GM12878 (cell line): Measurements from ENCODE around the gene DNAJC25. TPM values are rescaled to one million over a fixed set of nuclear protein-coding genes. Genes with fewer than 3 reads are reported as not detected.

Experiments
- BACH1 ChIP-seq: fragments of 450-650 bp; IDR thresholded peaks from 2 replicates; pipeline ENCODE4 v1.6.1; 2017; ENCODE audit warnings: mild to moderate bottlenecking, borderline replicate concordance
- CHD1 ChIP-seq: IDR thresholded peaks from 2 replicates; pipeline ENCODE4 v1.6.1; 2012; ENCODE audit warnings: low read depth, low read length, improper control_type of control experiment
- EED ChIP-seq: sonication (generic); IDR thresholded peaks from 2 replicates; pipeline ENCODE4 v1.6.1; 2016; ENCODE audit warnings: antibody characterized with exemption, low read depth
- FOXK2 ChIP-seq: fragments of 450-650 bp; IDR thresholded peaks from 2 replicates; pipeline ENCODE4 v1.6.1; 2017; ENCODE audit warnings: mild to moderate bottlenecking, moderate library complexity
- GABPA ChIP-seq: IDR thresholded peaks from 2 replicates; pipeline ENCODE4 v1.6.1; 2014; ENCODE audit warnings: antibody characterized with exemption, low read depth, mild to moderate bottlenecking, inconsistent platforms
- HDAC6 ChIP-seq: fragments of 200-600 bp; sonication (generic); IDR thresholded peaks from one replicate; pipeline ENCODE4 v1.8.0; 2017; ENCODE audit warnings: antibody characterized with exemption; ENCODE audit not compliant: unreplicated experiment
- KLF5 ChIP-seq: fragments of 450-650 bp; IDR thresholded peaks from 2 replicates; pipeline ENCODE4 v1.6.1; 2014; ENCODE audit warnings: mild to moderate bottlenecking; ENCODE audit not compliant: partially characterized antibody
- NFXL1 ChIP-seq: fragments of 450-650 bp; IDR thresholded peaks from 2 replicates; pipeline ENCODE4 v1.6.1; 2017; ENCODE audit warnings: antibody characterized with exemption, mild to moderate bottlenecking, borderline replicate concordance
- NRF1 ChIP-seq: conservative IDR thresholded peaks from 2 replicates; pipeline ENCODE4 v1.6.1; 2011; ENCODE audit warnings: mild to moderate bottlenecking, low read depth, low read length, improper control_type of control experiment
- PAX5 ChIP-seq: IDR thresholded peaks from 2 replicates; pipeline ENCODE4 v1.6.1; 2011; ENCODE audit warnings: low read depth, low read length, borderline replicate concordance
- POU2F2 ChIP-seq: IDR thresholded peaks from 3 replicates; pipeline ENCODE4 v1.6.1; 2011; ENCODE audit warnings: low read depth, mild to moderate bottlenecking, low read length, borderline replicate concordance
- RELA ChIP-seq: fragments of 450-650 bp; IDR thresholded peaks from 2 replicates; pipeline ENCODE4 v1.8.0; 2014; ENCODE audit warnings: borderline replicate concordance; ENCODE audit not compliant: partially characterized antibody
- SPI1 ChIP-seq: IDR thresholded peaks from 2 replicates; pipeline ENCODE4 v1.6.1; 2011; ENCODE audit warnings: low read depth, mild to moderate bottlenecking, low read length, moderate library complexity, borderline replicate concordance; ENCODE audit not compliant: insufficient read depth
- STAT1 ChIP-seq: fragments of 450-650 bp; conservative IDR thresholded peaks from 2 replicates; pipeline ENCODE4 v1.6.1; 2014; ENCODE audit warnings: antibody characterized with exemption, mild to moderate bottlenecking
- ZNF207 ChIP-seq: fragments of 450-650 bp; IDR thresholded peaks from 2 replicates; pipeline ENCODE4 v1.6.1; 2014; ENCODE audit warnings: antibody characterized with exemption, mild to moderate bottlenecking, borderline replicate concordance
- ZNF592 ChIP-seq: fragments of 450-650 bp; IDR thresholded peaks from 2 replicates; pipeline ENCODE4 v1.6.1; 2017; ENCODE audit warnings: mild to moderate bottlenecking, moderate library complexity
- ZZZ3 ChIP-seq: IDR thresholded peaks from 2 replicates; pipeline ENCODE4 v1.6.1; 2011; ENCODE audit warnings: low read depth; ENCODE audit not compliant: control insufficient read depth, insufficient read length
- polyA plus RNA-seq, 11 experiments: library from polyadenylated mRNA; depleted of rRNA in 4 of 11; unstranded in 6 of 11; stranded (reverse) in 5 of 11; fragments of >200 nt; fragmentation: Nextera tagmentation in 4 of 11; fragmentation: Illumina TruSeq in 1 of 11; extraction: Ambion mirVana in 4 of 11; extraction: Trizol in 1 of 11; gene quantifications; 1 replicate in 1 of 11; 2 replicates in 10 of 11; pipeline versions ENCODE4 v1.2.1 to v1.2.3, GENCODE V29; 2011 to 2016; ENCODE audit warnings: inconsistent platforms in 2 of 11, missing spikeins in 2 of 11, low read depth in 1 of 11
- total RNA-seq, 4 experiments: library from RNA; depleted of rRNA in 3 of 4; stranded (reverse); fragments of >200 nt in 3 of 4; fragmentation: Illumina TruSeq in 1 of 4; extraction: Trizol in 1 of 4; gene quantifications; 2 replicates each; pipeline versions ENCODE4 v1.2.1 to v1.2.3, GENCODE V29; 2013 to 2021
- TF ChIP-seq, protein P1 (sequence below): fragments of 450-650 bp; IDR thresholded peaks from 2 replicates; pipeline ENCODE4 v1.6.1; 2014; ENCODE audit warnings: mild to moderate bottlenecking
- TF ChIP-seq, protein P2 (sequence below): fragments of 450-650 bp; IDR thresholded peaks from 2 replicates; pipeline ENCODE4 v1.6.1; 2018; ENCODE audit warnings: mild to moderate bottlenecking, low read depth, moderate library complexity; ENCODE audit not compliant: partially characterized antibody
- TF ChIP-seq, protein P3 (sequence below): fragments of 450-650 bp; conservative IDR thresholded peaks from 2 replicates; pipeline ENCODE4 v1.6.1; 2017; ENCODE audit warnings: mild to moderate bottlenecking, moderate library complexity

Gene DNAJC25
- total and polyA plus RNA-seq, 10 of the 15 experiments (the other 5 are each of a cell fraction or from before 2014, with no cell fraction given) = 2.4 to 6.4 (median 4.0) TPM

DNA sequence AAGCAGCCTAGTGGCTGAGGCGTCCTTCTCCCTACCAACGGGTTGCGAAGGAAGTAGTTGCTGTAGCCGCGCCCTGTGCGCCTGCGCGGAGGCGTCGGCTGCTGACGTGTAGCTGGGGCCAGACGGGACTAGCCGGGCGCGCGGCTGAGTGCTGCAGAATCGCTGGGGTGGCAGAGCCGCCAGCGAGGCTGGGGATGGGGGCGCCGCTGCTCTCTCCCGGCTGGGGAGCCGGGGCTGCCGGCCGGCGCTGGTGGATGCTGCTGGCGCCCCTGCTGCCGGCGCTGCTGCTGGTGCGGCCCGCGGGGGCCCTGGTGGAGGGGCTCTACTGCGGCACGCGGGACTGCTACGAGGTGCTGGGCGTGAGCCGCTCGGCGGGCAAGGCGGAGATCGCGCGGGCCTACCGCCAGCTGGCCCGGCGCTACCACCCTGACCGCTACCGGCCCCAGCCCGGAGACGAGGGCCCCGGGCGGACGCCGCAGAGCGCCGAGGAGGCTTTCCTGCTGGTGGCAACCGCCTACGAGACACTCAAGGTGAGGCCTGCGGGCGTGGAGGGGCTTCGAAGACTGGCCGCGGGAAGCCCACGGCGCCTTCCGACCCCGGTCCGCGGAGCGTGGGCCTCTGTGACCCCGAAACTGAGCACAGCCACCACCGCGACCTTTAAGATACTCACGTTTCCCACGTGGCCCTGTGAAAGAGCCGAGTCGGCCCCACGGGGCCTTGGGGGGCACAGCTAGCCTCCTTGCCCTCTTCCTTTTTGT lies at the start of gene DNAJC25 (continued):
- TF ChIP-seq POU2F2 = peak; percentile 94; the same call in 2 of the 3 replicates
- TF ChIP-seq NRF1 = peak; percentile 92
- 0 out of 2 replicates have a peak, but pooled peaks have one; percentile 40 for TF ChIP-seq PAX5
- peak; percentile 94 for TF ChIP-seq HDAC6
- TF ChIP-seq RELA = no peak
- peak; percentile 19; the same call in 1 of the 2 replicates for TF ChIP-seq STAT1
- peak; percentile 63; the same call in 1 of the 2 replicates for TF ChIP-seq FOXK2
- TF ChIP-seq EED = no peak
- TF ChIP-seq ZNF207 = no peak; the same call in none of the 2 replicates
- TF ChIP-seq CHD1 = no peak
- TF ChIP-seq, protein P1, sequence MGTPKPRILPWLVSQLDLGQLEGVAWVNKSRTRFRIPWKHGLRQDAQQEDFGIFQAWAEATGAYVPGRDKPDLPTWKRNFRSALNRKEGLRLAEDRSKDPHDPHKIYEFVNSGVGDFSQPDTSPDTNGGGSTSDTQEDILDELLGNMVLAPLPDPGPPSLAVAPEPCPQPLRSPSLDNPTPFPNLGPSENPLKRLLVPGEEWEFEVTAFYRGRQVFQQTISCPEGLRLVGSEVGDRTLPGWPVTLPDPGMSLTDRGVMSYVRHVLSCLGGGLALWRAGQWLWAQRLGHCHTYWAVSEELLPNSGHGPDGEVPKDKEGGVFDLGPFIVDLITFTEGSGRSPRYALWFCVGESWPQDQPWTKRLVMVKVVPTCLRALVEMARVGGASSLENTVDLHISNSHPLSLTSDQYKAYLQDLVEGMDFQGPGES = no peak
- TF ChIP-seq ZZZ3 = no peak
- no peak for TF ChIP-seq GABPA
- peak; percentile 10; the same call in 1 of the 2 replicates for TF ChIP-seq SPI1
- peak; percentile 43; the same call in 1 of the 2 replicates for TF ChIP-seq NFXL1
- peak; percentile 37 for TF ChIP-seq KLF5
- TF ChIP-seq, protein P2, sequence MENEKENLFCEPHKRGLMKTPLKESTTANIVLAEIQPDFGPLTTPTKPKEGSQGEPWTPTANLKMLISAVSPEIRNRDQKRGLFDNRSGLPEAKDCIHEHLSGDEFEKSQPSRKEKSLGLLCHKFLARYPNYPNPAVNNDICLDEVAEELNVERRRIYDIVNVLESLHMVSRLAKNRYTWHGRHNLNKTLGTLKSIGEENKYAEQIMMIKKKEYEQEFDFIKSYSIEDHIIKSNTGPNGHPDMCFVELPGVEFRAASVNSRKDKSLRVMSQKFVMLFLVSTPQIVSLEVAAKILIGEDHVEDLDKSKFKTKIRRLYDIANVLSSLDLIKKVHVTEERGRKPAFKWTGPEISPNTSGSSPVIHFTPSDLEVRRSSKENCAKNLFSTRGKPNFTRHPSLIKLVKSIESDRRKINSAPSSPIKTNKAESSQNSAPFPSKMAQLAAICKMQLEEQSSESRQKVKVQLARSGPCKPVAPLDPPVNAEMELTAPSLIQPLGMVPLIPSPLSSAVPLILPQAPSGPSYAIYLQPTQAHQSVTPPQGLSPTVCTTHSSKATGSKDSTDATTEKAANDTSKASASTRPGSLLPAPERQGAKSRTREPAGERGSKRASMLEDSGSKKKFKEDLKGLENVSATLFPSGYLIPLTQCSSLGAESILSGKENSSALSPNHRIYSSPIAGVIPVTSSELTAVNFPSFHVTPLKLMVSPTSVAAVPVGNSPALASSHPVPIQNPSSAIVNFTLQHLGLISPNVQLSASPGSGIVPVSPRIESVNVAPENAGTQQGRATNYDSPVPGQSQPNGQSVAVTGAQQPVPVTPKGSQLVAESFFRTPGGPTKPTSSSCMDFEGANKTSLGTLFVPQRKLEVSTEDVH = no peak
- peak; percentile 95 for TF ChIP-seq BACH1
- TF ChIP-seq, protein P3, sequence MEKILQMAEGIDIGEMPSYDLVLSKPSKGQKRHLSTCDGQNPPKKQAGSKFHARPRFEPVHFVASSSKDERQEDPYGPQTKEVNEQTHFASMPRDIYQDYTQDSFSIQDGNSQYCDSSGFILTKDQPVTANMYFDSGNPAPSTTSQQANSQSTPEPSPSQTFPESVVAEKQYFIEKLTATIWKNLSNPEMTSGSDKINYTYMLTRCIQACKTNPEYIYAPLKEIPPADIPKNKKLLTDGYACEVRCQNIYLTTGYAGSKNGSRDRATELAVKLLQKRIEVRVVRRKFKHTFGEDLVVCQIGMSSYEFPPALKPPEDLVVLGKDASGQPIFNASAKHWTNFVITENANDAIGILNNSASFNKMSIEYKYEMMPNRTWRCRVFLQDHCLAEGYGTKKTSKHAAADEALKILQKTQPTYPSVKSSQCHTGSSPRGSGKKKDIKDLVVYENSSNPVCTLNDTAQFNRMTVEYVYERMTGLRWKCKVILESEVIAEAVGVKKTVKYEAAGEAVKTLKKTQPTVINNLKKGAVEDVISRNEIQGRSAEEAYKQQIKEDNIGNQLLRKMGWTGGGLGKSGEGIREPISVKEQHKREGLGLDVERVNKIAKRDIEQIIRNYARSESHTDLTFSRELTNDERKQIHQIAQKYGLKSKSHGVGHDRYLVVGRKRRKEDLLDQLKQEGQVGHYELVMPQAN = peak; percentile 95
- 0 out of 2 replicates have a peak, but pooled peaks have one; percentile 49 for TF ChIP-seq ZNF592
